Fibroblast of the conjunctiva (primary cell): ENCODE data around the gene CCL22.
"Not testable (repeated sequence)": the region's sequence is repeated elsewhere in the genome, so short reads cannot be mapped to it uniquely, and the experiment has no call there.

Source experiments
- DNase-seq: peaks from one replicate; pipeline ENCODE4 v3.0.0-alpha.2; 2010; ENCODE audit warnings: low read depth

Gene CCL22, protein sequence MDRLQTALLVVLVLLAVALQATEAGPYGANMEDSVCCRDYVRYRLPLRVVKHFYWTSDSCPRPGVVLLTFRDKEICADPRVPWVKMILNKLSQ

DNA sequence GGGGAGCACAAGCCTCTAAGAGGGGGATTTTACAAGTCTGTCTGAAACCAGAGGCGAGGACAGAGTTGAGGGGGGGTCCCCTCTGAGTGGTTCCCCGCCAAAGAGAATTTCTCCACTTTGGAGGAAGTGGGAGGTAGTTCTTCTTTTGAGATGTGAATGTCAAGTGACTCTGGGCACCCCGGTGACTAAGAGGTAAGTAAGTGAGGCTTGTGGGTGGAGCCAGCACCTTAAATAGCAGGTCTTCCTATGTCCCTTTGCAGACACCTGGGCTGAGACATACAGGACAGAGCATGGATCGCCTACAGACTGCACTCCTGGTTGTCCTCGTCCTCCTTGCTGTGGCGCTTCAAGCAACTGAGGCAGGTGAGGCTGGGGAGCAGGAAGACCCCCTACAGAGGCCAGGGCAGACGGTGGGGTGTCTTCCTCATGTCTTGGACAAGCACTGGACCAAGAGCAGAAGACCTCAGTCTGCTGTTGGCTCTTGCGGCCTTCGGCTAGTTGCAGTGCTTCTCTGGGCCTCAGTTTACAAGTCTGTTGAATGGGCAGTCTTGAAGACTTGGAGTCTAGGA lies at the start of gene CCL22:
Gene CCL22, plus strand, starts transcription at position 257 of the 569 bp plus-strand sequence. Its CDS starts 34 bp downstream, at position 291.
- DNase-seq, result no peak

- no peak for DNase-seq
Measured at GRCh38 chr16:57310801-57311200, 47.8 kb upstream of the CCL22 start.

DNA sequence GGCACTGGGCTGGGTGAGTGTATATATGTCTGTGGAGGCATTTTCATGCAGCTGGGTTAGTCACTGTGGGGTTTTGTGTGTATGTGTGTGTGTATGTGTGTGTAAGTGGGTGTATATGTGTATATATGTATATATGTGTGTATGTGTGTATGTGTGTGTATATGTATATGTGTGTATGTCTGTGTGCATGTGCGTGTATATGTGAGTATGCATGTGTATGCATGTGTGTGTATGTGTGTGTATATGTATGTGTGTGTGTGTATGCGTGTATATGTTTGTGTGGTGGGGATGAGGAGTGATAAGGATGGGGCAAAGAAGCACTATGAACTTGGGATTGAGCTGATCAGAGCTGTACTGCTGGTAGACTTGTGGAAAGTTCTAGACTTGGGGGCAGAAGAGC lies 45.1 kb upstream of the CCL22 start:
- DNase-seq, result no peak

DNA sequence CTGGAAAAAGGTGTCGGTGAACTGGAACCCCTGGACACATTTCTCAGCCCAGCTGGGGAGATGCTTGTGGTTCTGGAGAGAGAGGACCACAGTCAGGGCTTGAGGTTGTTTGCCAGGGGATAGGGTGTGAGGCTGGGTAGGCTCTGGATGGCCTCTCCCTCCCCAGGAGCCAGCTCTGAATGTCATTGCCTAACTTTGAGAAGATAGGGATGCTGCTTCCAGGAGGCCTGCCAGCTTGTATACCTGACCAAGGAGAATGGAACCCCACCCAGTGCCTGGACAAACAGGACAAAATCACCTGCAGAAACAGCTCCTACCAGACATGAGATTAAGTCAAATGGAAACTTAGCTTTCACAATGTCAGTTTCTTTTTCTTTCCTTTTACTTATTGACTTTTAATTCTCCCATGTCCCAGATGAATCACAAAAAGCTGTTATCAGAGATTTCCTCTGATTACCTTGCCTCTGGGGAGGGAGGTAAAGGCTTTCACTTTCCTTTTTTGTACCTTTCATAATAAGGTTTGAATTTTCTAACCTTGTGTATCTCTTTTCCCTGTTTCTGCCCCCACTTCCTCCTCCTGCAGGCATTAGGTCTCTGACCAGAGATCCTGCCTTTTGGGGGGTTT lies 44.3 kb upstream of the CCL22 start:
- DNase-seq, result no peak

- DNase-seq, result no peak
Measured at GRCh38 chr16:57315416-57315815, 43.2 kb upstream of the CCL22 start.

GRCh38 chr16:57316390-57317017 lies 42.1 kb upstream of the CCL22 start:
- DNase-seq, result peak; percentile 83

- no peak for DNase-seq
Measured at GRCh38 chr16:57318240-57318970, 40.2 kb upstream of the CCL22 start.

- no peak for DNase-seq
Measured at GRCh38 chr16:57319646-57320045, 38.9 kb upstream of the CCL22 start.

DNA sequence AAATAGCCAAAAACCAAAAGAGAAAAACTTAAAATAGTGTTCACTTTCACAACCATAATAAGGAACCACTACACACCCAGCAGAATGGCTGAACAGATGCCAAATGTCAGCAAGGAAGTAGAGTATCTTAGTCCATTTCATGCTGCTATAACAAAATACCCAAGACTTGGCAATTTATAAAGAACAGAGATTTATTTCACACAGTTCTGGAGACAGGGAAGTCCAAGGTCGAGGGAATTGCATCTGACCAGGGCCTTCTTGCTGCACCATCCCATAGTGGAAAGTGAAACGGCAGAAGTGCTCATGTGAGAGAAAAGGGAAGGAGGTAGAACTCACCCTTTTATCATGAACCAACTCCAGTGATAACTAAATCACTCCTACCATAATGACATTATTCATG lies 33.8 kb upstream of the CCL22 start:
- DNase-seq, result no peak

DNA sequence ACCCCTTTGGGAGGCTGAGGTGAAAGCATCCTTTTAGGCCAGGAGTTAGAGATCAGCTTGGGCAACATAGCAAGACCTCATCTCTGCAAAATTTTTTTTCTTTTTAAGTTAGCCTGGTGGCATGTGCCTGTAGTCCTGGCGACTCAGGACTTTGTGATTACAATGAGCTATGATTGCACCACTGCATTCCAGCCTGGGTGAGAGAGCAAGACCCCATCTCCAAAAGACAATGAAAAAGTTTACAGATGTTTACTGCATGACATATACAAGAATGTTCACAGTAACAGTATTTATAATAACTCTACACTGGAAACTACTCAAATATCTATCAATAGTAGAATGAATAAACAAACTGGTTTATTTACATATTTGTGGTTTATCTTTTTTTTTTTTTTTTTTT lies 33.1 kb upstream of the CCL22 start:
- DNase-seq, result peak; percentile 16

DNA sequence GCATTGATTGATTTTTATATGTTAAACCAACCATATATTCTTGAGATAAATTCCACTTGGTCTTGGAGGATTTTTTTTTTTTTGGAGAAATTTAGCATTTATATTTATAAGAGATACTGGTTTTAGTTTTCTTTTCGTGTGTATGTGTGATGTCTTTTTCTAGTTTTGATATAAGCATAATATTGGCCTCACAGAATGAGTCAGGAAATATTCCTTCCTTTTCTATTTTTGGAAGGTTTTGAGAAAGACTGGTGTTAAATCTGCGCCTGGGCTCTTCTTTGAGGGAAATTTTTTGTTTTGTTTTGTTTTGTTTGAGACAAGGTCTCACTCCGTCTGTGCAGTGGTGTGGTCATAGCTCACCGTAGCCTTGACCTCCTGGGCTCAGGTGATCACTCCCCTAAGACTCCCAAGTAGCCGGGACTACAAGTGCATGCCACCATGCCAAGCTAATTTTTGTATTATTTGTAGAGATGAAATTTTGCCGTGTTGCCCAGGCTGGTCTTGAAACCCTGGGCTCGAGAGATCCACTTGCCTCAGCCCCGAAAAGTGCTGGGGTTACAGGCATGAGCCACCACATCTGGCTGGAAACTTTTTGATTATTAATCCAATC lies 28.8 kb upstream of the CCL22 start:
- no peak for DNase-seq

- no peak for DNase-seq
Measured at GRCh38 chr16:57331355-57331754, 27.2 kb upstream of the CCL22 start.

GRCh38 chr16:57333402-57333801 lies 25.2 kb upstream of the CCL22 start:
- no peak for DNase-seq

DNA sequence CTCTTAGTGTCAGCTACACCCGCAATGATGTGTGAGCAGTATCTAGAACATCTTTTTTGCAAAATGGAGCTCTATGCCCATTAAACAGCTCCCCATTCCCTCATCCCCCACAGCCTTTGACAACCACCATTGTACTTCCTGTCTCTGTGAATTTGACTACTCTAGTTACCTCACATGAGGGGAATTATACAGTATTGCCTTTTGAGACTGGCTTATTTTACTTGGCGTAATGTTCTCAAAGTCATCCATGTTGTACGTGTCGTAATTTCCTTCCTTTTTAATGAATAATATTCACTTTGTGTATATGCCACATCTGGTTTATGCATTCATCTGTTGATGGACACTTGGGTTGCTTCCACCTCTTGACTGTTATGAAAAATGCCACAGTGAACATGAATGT lies 23.2 kb upstream of the CCL22 start:
- DNase-seq, result no peak

DNA sequence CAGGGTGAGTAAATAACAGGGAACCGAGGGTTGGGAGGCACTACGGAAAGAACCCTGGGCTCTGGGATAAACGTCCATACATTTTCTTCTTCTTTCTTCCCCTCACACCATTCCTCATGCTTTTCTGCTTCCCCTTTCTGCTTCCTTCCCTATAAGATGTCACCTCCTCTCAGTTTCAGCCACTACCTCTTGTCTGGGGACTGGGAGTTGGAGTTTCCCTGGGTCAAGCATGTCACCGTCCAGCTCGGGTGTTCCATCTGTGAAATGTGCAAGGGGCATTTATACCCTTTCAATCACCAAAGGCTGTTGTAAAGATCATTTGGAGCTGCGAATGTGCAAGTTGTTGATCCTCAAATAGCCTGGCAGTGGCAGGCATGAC lies 17.5 kb upstream of the CCL22 start:
- DNase-seq, result no peak

GRCh38 chr16:57341441-57342303 lies 16.9 kb upstream of the CCL22 start:
- peak; percentile 81 for DNase-seq

- DNase-seq, result not testable (repeated sequence)
Measured at GRCh38 chr16:57342606-57343005, 16.0 kb upstream of the CCL22 start.

DNA sequence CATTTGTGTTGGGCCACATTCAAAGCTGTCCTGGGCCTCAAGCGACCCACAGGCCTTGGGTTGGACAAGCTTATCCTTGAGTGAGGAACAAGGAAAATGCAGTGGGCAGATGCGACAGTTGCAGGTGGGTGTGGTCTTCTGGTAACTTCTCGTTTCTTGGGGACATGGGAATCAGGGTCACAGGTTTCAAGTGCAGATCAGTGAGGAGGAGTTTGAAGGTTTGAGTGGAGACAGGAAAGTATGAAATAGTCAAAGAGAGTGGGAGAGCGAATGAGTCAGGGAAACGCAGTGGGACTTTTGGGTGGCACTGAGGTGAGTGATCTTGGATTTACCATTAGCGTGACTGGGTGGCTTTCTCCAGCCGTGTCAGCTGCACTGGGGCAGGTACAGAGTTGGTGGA lies 15.4 kb upstream of the CCL22 start:
- DNase-seq, result no peak

GRCh38 chr16:57344094-57344493 lies 14.5 kb upstream of the CCL22 start:
- DNase-seq, result not testable (repeated sequence)

- DNase-seq, result no peak
Measured at GRCh38 chr16:57345021-57345420, 13.6 kb upstream of the CCL22 start.

DNA sequence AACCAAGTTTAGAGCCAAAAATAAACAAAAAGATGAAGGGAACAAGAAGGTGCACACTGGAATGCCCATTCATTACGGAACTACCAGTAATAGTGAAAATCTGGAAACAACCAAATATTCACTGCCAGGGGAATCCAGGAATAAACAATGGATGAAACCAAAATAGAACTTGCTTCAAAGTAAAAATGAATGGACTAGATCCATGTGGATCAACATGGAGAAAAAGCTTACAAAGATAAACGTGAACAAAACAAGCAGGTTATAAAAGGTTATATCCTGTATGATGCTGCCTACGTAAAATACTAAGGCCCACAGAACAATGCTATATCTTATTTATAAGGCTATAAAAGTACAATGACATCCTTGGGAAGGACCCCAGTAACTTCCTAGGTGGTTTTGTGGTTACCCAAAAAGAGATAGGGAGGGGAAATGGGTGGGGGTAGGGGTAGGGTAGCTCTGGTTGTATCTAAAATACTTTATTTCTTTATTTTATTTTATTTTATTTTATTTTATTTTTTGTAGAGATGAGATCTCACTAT lies 12.8 kb upstream of the CCL22 start:
- no peak for DNase-seq
